Activated CD4-positive, alpha-beta T cell treated with anti-CD3 and anti-CD28 coated beads, Interleukin-2, amount 50 U/mL, for 4 hours (primary cell): ENCODE data around the gene TMPRSS3.

ENCODE experiments used
- DNase-seq, 2 experiments: peaks; one replicate each; pipeline ENCODE4 v3.0.0-alpha.2; 2020

Gene TMPRSS3

GRCh38 chr21:42349420-42350317, 46.2 kb downstream of the TMPRSS3 start:
- DNase-seq: no peak

DNA sequence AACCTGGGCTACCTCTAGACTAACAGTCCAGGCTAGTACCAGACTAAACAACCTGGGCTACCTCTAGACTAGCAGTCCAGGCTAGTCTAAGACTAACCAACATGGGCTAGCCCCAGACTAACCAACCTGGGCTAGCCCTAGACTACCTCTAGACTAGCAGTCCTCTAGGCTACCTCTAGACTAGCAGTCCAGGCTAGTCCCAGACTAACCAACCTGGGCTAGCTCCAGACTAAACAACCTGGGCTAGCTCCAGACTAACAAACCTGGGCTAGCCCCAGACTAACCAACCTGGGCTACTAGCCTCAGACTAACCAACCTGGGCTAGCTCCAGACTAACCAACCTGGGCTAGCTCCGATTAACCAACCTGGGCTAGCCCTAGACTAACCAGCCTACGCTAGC, 47.1 kb downstream of the TMPRSS3 start:
- no peak for DNase-seq

DNA sequence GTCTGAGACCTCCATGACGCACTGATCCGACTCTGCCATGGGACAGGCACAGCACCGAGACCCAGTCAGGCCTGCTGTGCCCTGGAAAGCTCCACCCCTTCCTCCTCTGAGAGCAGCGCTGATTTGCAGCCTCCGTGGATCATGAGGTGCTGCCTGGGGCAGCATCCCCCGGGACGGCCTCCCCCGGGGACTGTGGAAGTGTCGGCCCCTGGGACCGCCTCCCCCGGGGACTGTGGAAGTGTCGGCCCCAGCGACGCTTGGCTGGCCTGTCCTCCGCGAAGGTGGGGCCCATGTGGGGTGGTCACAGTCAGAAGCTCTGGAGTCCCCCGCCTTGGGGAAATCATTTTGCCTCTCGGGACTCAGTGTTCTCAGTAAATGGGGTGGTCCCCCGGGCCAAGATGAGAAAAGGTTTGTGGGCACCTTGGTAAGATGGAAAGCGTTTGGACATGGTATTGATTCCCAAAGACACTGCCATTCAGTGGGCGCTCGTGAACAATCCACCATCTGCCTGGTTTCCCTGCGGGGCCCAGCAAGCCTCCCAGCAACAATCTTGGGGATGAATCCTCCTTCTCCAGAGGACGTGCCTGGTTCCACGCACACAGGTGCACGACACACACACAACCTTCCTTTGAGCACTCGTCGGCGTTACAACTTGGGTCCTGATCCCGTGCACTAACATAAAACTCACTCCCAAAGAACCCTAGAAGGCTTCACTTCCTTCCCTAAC, 48.1 kb downstream of the TMPRSS3 start:
- no peak for DNase-seq

DNA sequence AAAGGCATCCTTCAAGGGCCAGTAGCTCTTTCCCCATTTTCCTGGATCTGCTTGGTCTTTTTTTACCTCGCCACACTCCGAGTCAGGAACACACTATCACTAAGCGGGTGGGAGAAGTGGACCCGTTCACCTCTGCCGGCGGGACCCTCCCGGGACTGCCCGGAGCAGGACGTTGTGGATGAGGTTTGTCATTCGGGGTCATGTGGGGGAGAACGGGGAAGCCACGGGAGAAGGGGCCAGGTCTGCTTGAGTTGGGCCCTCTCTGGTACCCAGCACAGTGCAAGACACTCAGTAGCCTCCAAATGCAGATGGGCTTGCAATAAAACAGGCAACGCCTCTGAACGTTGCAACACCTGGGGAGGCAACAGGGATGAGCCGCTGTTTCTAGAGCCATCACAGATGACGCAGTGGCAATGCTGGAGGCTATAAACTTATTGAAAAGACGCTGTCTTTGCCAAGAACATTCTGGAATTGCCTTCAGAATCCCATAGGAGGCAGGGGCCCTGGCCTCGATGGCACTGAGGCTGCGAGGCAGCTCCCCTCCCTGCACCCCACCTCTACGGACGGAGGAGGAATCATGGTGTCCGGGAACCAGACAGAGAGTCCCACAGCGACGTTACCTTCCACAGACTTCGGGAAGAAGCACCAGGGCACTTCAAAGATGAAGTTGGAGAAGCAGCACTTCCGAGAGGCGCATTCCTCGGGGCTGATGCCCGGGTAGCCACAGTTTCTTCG, 48.8 kb downstream of the TMPRSS3 start:
- DNase-seq: no peak

DNA sequence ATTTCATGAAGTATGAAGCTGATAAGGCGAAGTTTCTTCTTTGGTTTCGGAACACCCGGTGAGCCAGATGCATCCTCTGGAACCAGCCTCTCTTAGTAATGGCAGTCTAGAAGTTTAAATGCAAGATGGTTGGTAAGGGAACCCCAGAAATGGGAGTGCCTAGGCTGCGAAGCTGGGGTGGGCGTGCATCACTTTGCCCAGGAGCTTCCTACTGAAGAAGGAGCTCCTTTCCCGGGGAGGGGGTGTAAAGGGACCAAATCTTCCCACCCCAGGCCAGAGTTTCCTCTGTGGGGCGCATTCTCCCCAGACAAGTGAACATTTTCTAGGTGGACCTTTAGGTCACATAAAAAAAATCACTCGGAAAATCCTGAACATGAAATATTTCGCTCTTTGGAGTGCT, 49.4 kb downstream of the TMPRSS3 start:
- no peak for DNase-seq

DNA sequence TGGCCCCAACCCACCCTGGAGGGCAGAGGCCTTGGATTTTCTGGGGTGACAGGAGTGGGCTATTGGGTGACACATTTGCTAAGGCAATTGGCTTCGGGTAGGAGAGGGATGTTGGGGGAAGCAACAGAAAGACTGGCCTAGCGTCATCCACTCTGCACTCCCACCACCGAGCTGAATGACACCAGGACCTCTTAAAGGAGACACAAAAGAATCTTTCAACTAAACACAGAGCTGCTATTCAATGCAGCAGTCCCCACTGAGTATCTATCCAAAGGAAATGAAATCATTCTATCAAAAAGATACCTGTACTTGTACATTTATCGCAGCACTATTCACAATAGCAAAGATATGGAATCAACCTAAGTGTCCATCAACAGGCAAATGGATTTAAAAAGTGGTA, 51.2 kb downstream of the TMPRSS3 start:
- DNase-seq: no peak

DNA sequence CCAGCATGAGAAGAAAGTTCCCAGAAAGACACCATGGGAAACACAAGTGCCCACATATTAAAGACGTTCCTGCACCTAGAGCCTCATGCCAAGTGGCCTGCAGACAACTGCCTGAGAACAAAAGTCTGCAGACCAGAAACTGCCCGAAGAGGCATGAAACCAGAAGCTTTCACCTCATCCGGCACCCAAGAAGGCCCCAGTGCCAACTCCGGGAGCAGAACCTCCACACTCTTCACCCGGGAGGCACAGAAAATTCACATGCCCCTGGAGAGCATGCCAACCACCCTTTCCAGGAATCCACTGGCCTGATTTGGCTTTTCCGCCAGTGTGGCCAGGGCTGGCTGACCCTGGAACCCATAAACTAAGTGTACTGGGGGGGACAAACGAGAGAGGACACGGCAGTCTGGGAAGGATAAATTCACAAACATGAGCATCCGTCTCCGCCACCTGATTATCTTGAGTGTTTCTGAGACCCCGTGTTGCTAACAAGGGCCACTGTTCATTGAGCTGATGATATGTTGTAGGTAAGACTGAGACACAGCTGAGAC, 51.8 kb downstream of the TMPRSS3 start:
- no peak for DNase-seq

DNA sequence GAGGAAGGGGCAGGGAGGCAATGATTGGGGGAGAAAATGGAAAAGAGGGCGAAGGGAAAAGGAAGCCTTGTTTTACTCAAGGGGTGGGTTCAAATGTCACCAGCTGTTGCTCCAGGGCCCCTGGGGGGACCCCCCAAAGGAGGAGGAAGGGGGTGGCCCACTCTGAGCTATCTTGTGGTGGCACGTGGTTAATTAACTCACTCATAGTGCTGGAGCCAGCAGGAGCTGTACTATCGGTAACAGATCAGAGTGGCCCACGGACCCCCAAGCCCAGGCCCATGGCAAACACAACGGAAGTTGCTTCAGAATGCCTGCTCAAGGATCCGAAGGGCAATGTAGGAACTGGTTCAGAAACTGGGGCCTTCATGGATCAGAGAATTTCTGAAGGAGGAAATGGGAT, 52.3 kb downstream of the TMPRSS3 start:
- DNase-seq: no peak

DNA sequence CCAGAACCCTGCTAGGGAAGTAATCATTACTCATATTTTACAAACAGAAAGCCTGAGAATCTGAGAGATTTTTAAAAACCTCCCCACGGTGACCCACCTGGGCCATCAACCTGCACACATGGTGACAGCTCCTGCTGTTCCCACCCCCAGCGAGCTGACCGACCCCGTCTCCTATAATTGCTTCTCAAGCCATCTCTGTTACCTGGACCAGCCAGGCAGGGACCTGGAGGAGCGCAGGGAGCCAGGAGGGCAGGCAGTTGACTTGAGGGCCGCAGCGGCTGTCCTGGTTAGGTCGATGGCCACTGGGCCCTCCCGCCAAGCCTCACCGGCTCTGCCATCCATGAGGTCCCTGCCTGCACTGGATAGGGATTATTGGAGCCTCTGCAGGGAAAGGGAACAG, 52.8 kb downstream of the TMPRSS3 start:
- no peak for DNase-seq

GRCh38 chr21:42341776-42342542, 53.9 kb downstream of the TMPRSS3 start:
- no peak for DNase-seq

DNA sequence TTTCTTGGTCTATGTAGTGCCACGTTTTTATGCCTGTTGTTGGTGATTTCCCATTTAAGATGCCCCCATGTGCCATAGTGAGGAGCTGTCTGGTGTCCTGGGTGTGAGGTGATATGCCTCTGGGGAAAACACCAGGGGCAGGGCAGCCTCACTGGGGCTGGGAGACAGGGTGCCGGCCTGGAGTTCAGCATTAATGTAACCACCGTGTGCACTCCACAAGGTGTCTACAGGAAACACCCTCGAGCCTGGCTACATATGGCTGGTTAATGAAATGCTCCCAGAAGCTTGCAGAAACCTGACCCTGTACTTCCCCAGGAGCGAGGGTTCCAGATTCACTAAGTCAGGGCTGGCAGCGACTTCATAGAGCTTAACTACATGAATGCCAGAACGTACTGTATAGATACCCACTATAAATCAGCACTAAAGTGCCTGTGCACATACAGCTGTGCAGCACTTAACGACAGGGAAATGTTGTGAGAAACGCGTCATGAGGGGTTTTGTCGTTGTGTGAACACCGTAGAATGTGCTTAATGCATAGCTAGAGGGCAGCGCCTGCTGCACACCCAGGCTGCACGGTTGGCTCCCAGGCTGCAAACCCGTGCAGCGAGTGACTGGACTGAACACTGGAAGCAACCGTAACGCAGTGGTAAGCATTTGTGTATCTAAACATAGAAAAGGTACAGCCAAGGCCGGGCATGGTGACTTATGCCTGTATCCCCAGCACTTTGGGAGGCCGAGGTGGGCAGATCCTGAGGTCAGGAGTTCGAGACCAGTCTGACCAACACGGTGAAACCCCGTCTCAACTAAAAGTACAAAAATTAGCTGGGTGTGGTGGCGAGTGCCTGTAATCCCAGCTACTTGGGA, 55.4 kb downstream of the TMPRSS3 start:
- DNase-seq: no peak

- no peak for DNase-seq
These were observed 56.8 kb downstream of the TMPRSS3 start for GRCh38 chr21:42338729-42339715.

DNA sequence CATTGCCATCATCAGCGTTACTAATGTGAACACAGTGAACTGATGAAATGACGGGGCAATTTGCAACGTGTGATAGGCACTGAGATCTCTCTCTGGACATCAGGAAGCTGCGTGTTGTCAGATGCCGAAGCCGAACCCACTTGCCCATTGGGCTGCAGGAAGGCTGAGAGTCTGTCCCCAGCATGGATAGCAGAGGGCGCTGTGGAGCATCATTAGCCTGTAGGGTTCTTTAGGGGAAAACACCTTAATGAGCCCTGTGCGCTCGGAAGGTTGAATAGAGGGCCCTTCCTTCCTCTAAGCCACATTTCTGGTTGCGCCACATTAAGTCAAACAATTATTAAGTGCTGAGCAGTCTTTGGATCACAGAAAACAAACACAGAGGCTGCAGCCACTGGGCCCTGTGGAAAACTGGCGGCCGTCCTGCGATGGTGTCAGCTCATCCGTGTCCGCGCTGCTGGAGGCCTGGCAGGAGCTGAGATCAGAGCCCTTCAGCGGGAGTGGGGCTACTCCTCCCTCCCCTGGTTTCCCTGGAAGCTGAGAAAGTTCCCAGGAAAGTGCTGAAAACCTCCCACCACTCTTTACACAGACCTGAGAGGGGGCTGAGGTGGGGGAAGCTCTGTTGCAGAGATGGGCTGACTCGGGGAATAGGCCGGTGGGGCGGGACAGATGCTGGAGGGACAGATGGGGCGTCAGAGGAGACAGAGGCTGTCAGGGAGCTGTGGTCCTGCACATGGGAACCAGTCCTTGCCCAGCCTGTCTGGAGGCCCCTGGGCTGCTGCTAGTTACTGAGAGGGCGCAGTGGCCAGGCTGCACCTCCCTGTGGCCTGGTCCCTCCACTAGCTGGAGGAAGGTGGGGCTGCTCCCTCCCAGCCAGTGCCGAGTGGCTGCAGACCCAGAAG, 57.8 kb downstream of the TMPRSS3 start:
- peak; percentile 86 to 87 for DNase-seq

GRCh38 chr21:42337276-42337675, 58.6 kb downstream of the TMPRSS3 start:
- no peak for DNase-seq

- no peak for DNase-seq
These were observed 59.8 kb downstream of the TMPRSS3 start for GRCh38 chr21:42336054-42336453.

- DNase-seq: no peak
These were observed 63.1 kb downstream of the TMPRSS3 start for GRCh38 chr21:42332557-42333317.

DNA sequence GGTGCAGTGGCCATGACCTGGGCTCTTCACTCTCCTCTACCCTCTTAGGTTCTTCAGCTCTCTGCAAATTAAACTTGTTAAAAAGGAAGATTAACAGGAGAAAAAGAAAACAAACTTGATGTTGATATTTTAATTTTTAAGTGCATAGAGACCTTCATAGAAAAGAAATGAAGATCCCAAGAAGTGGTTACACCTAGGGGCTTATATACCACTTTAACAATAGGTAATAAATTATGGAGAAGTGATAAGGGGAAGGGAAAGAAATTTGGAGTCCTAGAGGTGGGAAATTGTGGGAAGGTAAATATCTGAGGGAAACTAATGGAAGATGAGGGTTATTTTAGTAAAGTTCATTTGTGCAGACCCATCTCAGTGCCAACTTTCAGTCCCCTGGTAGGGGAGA, 64.2 kb downstream of the TMPRSS3 start:
- DNase-seq: no peak
